ENCODE measurements around the gene SVIL.
"Not testable (repeated sequence)": the region's sequence is repeated elsewhere in the genome, so short reads cannot be mapped to it uniquely, and the experiment has no call there.

Gene SVIL

DNA sequence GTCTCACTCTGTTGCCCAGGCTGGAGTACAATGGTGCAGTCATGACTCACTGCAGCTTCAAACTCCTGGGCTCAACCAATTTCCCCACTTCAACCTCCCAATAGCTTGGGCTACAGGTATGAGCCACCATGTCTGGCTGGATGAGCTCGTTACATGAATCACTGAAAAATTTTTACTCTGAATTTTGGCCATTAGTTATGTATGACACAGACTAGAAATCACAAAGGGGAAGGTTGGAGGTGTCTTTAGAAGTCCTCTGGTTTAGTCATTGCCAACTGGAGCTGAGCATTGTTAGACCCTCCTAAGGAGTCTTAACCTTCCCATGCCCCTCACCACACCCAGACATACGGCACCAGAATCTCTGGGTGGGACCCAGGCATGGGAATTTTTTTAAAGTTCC, 34.7 kb downstream of the SVIL start:
- no peak for DNase-seq (ENCODE audit: low read depth in 2 of 2)

DNA sequence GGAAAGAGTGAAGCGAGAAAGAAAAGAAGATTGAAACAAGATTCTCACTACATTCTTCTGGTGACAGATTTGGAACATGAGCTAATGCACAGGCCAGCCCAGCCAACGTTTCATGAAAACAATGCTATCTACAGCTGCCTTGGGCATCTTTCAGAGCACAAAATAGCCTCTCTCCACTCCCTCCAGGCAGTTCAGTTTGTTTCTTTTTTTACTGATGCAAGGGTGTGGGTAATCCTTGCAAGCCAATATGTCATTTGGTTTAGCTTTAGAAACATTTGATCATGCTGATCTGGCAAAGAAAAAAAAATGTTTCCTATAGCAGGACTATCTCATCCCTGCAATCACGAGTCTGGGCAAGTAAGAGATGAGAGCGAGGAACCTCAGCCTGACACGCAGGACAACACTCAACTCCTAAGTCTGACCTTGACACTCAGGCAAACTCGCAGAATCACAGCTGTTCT, 35.9 kb downstream of the SVIL start:
- no peak for DNase-seq (ENCODE audit: low read depth in 2 of 2)

DNA sequence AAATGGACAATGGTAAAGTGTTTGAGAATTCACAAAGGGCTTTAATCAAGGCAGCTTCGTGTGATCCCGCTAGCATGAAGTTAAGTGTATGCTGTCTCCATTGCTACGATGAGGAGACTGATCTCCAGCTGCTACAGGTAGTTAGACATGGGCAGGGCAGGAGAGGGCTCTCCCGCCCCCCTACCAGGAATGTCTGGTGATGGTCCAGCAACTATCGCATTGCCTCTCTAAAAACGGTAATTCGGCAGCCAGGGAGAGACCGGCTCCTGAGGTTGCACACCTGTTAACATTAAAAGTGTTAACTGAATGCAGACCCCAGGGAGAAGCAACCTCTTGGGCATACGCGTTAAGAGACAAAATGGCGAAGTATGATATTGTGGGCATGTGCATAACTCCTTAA, 37.9 kb downstream of the SVIL start:
- DNase-seq (ENCODE audit: low read depth in 2 of 2): no peak

DNA sequence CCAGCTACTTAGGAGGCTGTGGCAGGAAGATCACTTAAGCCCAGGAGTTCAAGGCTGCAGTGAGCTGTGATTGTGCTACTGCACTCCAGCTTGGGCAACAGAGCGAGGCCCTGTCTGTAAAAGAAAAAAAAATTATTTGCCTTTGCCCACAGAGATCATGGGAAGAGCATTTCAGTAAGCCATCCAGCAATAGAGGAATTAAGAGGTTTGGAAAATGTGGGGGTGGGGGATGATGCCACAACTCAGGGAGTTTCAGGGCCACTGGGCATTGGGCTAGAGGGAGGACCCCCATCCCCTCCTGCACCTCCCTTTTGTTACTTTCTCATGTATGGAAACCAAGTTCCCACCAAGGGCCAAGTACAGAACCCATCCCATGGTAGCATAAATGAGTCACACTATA, 38.4 kb downstream of the SVIL start:
- DNase-seq (ENCODE audit: low read depth in 2 of 2): no peak

DNA sequence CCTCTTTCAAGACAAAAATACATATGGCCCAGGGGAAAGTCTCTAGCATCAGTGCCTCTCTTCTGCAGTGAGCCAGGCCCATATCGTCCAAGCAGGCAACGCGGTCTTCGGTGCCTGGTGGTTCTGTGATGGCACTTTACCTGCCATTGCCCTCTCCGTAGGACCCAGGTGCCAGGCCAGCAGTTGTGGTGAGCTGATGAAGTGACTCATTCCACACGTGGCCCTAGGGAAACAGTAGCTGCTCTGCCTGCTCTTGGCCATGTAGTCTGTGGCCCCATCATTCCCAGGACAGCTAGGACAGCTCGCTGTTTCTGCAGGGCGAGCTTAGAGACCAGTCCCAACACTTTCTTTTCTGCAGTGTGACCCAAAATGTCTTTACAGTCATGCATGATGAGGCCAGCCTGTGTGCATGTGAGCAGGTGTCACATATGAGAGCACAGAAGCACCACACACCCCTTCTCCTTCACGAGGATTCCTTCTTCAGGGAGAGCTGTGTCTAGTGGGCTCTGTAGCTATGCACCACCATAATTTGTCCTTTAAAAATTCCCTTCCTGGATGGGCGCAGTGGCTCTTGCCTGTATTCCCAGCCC, 39.0 kb downstream of the SVIL start:
- no peak for DNase-seq (ENCODE audit: low read depth in 2 of 2)

DNA sequence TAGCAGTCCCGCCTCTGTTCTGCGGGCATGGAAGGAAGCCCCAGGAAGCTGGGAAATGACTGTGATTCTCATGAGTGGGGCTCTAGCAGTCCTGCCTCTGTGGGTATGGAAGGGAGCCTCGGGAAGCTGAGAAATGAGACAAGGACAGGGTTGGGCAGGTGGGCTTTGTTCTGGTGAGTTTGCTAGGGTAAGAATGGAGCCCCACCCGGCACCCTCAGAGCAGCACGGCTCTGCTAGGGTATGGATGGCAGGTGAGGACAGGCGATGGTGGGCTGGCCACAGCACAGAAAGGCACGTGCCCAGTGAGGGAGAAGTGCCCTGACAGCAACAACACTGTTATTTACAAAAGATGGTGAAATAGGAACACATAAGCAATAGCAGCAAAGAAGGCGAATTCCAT, 39.6 kb downstream of the SVIL start:
- no peak for DNase-seq (ENCODE audit: low read depth in 2 of 2)

DNA sequence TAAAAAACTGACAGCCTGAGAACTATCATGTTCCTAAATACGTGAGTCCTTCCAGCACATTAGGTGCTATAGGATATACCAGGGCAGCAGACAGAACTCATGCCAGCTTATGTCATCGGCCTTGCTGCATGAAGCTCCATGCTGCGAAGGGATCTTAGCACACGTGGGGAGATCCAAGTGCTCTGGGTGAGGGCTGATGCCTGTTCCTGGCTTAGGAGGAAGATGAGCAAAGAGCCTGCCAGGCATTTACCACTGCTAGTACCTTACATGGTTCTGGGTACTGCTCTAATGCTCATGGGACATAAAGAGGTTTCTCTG, 43.2 kb downstream of the SVIL start:
- DNase-seq (ENCODE audit: low read depth in 2 of 2): no peak

DNA sequence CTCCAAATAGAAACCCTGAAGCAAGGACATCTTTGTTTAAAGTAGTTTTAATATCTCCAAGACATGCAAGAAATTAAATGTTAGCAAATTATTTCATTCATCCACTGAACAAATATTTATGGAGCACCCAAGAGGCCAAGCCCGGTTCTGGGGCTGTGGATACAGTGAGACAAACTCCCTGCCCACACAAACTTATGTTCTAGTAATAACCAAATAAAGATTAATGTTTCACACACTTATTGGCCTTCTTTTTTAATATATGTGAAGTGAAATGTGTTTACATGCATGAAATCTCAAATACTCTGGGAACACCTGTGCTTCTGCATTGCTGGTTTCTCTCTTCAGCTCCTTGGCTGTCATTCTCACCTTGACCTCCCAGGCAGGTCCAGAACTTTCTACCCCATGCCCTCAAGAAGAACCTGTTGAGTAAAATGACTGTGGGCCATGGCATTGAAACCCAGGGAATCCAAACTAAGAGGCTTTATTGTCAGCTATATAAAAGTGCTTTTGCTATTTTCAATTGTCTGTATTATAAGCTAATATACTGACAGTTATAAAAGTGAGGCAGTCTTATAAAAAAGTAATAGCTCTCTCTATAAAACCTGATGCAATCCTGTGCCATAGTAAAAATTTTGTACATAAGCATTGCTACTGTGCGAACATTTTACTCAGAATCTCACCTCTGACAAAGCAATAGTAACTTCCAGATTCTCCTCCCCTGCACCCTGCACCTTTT, 43.7 kb downstream of the SVIL start:
- DNase-seq (ENCODE audit: low read depth in 2 of 2): no peak

DNA sequence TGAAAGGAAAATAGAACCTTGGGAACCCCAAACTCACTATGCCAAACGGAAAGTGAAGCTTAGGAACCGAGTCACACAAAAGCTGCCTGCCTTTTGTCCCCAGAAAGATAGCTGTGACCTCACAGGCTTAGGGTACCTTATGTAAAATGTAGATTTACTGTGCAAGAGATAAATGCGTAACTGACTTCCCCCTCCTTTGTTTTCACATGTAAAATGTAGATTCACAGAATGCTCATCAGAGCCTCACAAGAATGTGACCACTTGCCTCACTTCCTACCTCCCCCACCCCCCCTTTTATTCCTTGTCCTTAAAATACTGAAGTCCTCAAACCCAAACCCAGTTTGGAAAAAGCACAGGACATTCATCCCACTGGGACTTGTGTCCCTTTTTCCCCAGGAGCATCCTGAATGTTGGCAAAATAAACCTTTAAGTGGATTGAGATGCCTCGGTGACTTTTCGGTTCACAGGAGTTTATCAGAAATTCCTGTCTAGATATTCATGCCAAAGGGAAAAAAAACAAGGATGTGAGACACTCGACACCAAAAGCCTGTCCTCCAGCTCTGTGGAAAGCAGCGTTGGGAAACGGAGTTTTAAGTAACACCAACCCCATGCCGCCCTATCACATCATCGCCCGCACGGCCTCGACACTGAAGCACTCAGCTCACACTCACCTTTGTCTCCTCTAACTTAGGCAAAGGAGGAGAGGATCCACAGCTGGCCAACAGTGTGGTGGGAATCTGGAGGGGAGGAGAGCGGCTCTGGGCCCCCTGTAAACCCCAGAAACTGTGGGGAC, 45.9 kb downstream of the SVIL start:
- no peak for DNase-seq (ENCODE audit: low read depth in 2 of 2)

DNA sequence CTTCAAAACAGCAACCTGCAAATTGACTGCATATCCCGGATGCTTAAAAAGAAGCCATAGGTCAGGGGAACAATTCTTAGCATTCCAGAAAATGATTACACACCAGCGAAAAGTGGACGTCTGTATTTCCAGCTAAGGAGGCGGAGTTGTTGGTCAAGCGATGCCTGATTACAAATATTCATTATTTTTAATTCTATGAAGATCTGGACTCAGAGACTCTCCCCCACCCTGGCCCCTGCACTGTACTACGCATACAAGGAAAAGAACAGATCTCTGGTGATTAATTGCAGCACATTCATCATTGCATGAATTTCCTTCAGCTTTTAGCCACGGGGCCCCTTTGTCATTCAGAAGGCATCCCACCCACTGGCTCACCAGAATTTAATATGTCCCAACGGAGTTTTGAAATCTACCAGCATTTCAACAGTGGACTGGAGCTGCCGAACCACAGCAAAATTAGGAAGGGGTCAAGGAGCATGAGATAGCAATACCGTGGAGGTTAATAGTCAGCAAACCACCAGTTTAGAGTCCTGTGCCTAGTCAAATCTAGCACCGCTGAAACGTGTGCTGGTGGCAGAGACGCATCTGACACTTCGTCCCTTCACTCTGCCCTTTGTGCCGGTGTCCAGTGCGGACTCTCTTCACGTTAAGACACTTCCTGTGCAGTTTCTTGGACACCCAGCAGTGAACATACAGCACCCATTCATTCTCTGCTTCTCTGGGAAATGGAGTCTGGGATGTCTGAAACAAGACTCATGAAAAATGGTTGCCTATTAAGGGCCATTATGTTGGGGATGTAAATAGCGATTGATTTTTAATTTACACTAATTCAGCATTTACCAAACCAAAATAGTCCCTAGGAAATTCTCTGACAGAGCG, 46.8 kb downstream of the SVIL start:
- DNase-seq (ENCODE audit: low read depth in 2 of 2): not testable (repeated sequence)

DNA sequence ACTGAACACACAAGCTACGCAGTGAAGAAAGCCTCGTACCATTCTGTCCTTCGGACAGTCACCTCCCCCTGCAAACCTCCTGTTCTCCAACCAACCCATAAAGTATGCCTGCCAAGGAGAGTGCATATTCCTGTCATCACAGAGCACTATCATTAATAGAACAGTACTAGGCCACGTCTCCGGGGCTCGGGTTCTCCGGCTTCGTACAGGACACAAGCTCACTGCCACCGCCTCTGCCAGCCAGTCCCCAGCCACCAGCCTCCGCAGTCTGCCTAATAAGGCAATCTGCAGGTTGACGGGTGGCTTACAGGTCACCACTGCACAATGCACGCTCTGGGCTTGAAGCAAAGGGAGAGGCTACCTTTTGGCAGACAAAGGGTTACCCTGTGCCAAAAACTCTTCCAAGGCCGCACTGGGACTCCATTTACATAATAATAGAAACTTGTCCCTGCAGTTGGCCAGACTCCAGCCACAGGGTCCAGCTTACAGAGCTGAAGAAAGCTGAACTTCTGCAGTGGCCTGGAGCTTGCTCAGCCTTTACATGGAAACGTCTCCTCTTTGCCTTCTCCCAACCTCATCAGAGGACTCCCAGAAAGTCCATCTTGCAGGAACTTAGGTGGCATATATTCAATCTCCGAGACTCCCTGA, 47.5 kb downstream of the SVIL start:
- not testable (repeated sequence) for DNase-seq (ENCODE audit: low read depth in 2 of 2)

DNA sequence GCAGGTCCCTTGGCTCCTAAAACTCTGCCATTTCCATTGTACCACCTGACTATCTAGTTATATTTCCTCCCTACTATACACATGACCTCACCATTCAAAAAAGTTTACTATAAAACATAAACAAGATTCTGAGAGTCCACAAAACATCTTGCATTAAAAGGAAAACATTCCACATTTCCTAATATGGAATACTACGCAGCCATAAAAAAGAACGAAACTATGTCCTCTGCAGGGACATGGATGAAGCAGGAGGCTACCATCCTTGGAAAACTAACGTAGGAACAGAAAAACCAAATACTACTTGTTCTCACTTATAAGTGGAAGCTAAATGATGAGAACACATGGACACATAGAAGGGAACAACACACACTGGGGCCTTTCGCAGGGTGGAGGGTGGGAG, 48.3 kb downstream of the SVIL start:
- DNase-seq (ENCODE audit: low read depth in 2 of 2): no peak

DNA sequence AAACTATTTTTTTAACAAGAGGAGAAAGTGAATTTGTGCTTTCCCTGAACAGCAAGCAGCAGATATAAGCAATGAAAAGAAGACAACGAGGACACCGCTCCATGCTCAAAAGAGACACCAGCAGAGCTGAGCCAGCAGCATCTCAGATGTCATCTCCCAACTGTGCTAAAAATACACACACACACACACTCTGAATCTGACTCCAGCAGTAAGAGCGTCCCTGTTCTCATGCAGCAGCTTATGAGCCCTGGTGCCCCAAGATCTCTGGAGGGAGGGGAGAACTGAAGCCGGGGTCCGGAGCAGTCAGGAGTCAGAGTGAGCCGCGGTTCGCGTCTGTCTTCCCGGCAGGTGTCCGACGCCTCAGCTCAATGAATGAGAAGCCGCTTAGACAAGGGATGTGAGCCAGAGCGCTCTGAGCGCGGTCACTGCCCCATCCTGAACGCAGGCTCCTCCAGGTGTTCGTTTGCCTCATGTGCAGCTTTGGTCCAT, 49.2 kb downstream of the SVIL start:
- DNase-seq (ENCODE audit: low read depth in 2 of 2): no peak

DNA sequence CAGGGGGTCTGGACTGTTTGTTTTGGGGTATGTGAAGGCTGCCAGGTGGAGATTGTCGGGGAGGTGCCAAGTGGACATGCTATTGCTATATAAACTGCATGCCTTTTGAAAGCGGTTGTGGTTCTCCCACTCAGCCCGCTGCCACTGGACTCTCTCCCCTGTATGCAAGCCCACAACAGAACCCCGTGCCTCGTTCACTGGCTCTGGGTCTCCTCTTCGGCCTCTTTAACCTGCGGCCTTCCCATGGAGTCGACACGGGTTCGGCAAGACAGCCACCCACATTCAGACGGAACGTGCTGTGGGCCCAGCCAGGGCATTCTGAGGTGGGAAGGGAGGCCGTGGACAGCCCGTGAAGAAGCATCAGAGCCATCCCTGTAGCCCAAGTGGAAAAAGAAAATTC, 50.3 kb downstream of the SVIL start:
- DNase-seq (ENCODE audit: low read depth in 2 of 2): no peak

DNA sequence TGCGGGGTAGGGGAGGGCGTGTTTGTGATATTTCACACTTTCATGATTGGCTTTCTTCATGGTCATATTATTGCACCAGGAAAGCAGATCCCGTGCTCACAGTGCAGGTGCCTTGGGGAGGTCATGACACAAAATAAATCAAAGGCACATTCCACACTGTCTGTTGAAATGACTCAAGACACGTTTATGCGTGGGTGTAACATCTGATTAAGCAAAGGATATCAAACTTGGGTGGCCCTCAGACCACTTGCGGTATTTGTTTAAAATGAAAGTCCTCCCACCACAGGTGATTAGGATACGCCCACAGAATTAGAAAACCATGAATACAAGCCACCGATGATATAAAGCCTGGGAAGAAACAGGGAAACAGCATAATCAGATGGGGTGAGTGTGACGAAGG, 51.1 kb downstream of the SVIL start:
- DNase-seq (ENCODE audit: low read depth in 2 of 2): no peak

DNA sequence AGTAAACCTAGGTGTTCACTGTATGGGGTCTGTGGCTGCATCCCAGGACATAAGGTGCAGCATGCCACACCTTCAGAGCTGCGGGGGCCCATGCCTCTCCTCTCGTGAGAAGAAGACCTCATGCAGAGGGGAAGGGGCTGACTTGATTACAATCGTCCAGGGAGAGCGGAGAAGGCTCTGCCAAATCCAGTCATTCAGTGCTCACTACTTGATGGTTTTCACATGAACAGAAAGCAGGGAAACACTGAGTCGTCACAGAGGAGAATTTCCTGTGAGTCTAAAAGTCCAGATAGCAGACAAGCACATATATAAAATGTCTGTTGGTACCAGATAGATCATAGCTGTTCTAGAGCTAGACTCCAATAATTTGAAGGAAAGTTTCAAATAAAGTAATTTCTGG, 52.0 kb downstream of the SVIL start:
- not testable (repeated sequence) for DNase-seq (ENCODE audit: low read depth in 2 of 2)

DNA sequence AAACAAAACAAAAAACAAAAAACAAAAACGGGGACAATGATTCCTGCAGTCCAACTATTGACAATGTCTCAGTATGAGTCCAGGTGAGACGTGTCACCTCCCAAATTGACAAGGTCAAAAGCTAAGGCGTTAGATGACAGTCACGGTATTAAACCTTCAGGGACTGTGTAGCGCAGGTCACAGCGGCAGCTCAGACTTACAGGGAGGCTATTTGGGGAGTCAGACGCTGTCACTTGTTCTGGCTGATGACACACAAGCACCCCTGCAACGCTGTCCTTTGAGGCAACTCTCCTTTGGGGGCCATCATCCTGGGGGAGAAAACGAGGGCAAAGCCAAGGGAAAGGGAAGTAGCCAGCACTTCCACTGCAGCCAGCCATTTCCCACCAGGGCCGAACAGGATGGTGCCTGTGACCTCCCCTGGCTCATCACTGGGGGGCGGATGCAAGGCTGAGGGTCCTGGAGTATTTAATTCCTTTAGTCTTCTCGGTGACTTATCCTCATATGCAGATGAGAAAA, 55.3 kb downstream of the SVIL start:
- DNase-seq (ENCODE audit: low read depth in 2 of 2): no peak

DNA sequence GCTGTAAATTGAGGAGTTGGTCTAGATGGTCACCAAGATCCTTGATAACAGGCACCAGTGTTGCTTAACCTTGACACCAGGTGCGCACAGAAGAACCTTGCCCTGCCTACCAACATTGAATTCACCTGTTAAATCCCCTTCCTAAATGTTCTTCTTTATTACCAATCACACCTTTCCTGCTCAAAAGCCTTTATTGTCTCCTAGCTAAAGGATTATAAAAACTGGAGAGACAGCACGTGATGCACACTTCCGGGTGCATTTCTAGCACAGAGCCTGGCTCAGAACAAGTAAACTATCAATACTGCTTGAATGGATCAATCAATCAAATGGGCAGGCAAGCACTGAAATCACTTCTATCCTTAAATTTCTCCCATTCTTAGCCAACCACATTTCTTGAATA, 56.3 kb downstream of the SVIL start:
- DNase-seq (ENCODE audit: low read depth in 2 of 2): no peak

DNA sequence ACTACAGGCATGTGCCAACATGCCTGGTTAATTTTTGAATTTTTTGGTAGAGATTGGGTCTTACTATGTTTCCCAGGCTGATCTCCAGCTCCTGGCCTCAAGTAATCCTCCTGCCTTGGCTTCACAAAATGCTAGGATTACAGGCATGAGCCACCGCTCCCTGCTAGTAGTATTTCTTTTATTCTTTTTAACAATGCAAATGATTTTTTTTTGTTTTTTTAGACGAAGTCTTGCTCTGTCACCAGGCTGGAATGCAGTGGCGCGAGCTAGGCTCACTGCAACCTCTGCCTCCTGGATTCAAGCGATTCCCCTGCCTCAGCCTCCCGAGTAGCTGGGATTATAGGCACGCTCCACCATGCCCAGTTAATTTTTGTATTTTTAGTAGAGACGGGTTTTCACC, 58.1 kb downstream of the SVIL start:
- DNase-seq (ENCODE audit: low read depth in 2 of 2): no peak

DNA sequence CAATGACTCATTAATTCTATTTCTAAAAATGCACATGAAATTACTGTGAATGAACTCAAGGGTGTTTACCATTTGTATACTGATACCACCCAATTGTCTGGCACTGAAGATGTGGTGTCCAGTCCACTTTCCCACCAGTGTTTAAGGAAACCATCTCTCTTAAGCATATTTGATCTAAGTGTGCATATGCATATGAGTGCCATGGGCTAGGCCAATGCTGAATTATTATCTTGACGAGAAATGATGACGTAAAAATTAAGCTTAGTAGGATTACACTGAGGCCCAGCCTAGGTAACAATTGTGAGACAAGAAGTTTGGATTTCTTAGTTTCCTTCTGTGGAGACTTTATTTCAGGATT, 59.7 kb downstream of the SVIL start:
- DNase-seq (ENCODE audit: low read depth in 2 of 2): no peak
